ENCODE results near the gene SLC16A5.

- no peak for TF ChIP-seq CTCF (conservative IDR thresholded peaks at IDR 0.05; ENCODE audit: low read depth, low read length)
- no peak for TF ChIP-seq EZH2phosphoT487 (IDR thresholded peaks at IDR 0.05; ENCODE audit: borderline replicate concordance, low read length)
These were observed 5.9 kb downstream of the SLC16A5 start for GRCh38 chr17:75093548-75094158.
